GM12875 (cell line): ENCODE data around the gene THSD7A.

Experiments
- H3K4me3 ChIP-seq: one replicate; pipeline ENCODE4 v1.5.1; 2011; ENCODE audit warnings: low read depth, low read length, control low read depth
- CTCF ChIP-seq: IDR thresholded peaks from 2 replicates; pipeline ENCODE4 v1.5.1; 2011; ENCODE audit warnings: low read depth, mild to moderate bottlenecking, control low read depth, inconsistent platforms, low read length, moderate library complexity, borderline replicate concordance; ENCODE audit not compliant: insufficient read depth

Gene THSD7A

DNA sequence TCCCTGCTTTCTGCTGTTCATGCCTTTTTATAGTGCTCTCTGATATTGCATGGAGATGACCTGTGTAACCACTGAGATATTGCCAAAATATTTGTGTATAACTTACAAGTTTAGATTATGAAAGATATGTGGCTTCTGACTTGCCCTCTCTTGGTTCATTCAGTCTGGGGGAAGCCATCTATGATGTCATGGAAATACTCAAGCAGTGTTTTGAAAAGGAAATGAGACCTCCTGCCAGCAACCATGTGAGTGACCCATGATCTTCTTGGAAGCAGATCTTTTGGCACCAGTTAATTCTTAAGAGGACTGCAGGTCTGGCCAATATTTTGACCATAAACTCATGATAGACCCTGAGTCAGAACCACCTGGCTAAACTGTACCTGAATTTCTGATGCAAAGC is 183.0 kb downstream of the THSD7A start:
- TF ChIP-seq CTCF, result no peak

DNA sequence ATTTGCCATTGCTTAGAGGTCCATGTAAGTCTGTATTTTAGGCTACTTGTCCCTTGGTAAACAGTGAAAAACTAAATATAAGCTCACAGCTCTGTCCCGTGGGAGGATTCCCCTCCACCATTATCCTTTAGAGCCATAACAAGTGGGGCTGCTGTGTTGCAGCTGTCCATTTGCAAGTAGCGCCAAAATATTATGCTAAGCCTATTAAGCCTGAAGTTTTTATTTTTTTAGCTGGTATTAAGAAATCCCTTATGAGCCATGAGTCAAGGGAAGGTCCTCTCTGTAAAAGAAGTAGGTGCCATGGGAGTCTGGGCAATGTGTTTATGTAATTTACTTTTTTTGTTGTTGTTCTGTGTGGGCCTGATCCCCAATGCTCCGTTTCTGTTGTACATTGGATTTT is 183.9 kb downstream of the THSD7A start:
- no peak overlapping the region for H3K4me3 ChIP-seq
- no peak for TF ChIP-seq CTCF

More for the DNA sequence above, 183.0 kb downstream of the THSD7A start:
- no peak overlapping the region for H3K4me3 ChIP-seq

- H3K4me3 ChIP-seq, result no peak overlapping the region
- no peak for TF ChIP-seq CTCF
Observed at GRCh38 chr7:11642841-11643240, 189.2 kb downstream of the THSD7A start.

DNA sequence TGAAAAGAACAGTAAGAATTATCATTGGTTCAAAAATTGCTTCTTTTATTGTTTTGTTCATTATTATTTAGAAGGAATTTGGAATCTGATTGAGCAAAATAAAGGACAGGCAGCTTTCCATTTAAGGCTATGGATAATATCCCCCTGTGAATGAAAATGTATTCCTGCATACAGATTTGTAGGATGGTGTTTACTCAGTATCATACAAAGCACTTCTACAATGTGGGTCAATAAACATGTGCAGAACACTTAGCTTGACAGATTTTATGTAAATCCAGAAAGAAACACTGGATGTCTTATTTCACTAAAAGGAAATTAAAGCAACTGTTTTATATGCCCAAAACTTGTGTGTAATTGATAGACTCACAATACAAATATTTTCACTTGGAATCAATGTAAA is 189.7 kb downstream of the THSD7A start:
- H3K4me3 ChIP-seq, result no peak overlapping the region
- TF ChIP-seq CTCF, result no peak

DNA sequence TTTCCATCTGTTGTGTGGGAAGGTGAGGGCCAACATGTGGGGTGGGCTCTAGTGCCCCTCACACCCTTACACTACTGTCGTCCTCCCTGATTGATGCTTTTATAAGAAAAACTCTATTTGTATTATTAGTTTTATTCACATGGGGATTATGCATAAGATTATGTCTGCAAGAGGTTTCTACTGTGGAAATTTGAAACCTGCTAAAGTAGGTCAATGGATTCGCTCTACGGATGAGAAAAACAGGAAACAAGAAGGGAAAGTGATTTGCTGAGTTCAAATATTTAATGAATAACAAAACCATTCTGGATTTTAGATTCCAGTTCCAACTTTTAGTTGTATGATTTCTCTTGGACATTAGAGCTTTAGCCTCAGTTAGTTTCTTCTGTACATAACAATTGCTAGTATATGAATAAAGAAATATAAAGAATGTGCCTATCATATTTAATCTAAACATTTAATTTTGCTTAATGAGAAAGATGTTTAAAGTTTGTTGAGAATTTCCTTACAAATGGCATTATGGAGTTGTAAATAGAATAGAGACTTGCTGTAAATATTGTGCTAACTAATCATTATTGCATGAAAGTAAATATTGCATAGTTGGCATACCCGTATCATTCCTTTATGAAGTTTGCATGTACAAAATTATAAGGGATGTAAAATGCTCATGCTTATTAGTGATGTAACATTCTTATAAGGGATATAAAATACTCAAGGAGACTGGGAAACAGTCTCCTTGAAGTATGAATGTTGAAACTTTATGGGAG is 193.8 kb downstream of the THSD7A start:
- no peak overlapping the region for H3K4me3 ChIP-seq
- no peak for TF ChIP-seq CTCF

GRCh38 chr7:11636274-11636673 is 195.7 kb downstream of the THSD7A start:
- H3K4me3 ChIP-seq, result no peak overlapping the region
- no peak for TF ChIP-seq CTCF

- no peak for TF ChIP-seq CTCF
- no peak overlapping the region for H3K4me3 ChIP-seq
Observed at GRCh38 chr7:11633310-11633709, 198.7 kb downstream of the THSD7A start.
